ENCODE measurements around the gene CYP39A1.

Gene CYP39A1

DNA sequence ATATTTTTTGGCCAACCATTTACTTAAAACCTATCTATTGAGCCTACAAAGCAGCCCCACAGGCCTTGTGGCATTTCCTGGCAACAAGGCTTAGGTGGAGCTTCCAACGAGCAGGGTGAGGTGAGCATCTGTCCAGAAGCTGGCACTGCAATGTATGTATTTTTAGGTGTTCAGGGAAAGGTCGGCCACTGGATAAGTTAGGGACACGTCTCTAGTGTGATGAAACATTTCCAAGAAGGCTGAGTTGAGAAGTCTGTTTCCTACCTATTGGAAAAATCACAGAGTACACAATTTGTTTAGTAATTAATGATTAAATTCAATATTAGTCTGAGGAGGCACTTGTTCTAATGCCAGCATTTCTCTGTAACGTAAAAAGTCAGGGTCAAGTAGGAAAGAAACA lies 143.6 kb downstream of the CYP39A1 start:
- no peak for DNase-seq

DNA sequence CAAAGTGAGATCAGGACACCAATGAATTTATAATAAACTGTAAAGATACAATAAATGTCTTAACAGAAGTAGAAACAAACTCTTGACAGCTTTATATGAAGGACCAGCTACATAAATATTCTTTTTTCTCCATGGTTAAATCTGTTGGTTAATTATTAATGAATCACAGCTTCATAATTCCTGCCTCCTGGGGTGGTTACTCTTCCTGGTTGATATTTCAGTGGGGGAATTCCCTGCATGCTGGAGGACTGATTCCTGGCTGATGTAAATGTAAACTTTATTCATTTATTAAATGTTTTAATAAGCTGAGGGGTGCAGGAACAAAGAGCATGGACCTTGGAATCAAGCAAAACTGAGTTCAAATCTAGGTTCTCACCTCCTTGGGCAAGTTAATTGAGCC lies 145.2 kb downstream of the CYP39A1 start:
- no peak for DNase-seq

DNA sequence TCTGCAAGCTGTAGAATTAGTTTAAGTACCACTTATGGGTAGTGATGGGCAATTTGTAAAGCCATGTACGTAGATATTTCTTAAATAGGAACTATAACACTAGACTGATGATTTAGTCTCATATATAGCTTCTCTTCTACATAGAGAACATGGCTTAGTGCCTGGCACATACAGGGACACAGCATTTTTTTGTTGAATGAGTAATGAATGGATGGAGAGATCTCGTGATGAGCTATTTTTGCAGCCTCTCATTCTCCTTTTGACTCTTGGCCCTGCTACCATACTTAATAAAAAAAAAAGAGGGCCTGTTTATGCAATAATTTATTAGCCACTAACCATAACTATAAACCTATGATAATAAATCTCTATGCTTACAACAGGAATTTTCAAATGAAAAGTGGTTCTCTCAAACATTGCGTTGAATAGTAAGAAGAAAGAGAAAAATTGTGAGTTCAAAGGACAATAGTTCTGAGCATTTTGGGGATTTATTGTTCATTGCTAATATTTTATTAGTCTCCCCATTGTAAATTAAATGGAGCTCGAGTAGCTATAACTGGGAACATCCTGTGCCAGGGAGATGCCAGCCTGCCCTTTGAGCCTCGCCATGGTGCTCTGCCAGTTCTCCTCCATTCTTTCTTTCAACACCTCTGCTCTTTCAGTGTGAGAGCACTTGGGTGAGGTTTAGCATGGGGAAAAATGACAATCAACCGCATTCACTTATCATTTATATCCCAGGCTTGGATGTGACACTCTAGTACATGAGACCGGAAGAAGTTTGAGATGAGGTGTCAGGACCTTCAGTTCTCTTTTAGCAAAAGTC lies 146.7 kb downstream of the CYP39A1 start:
- no peak for DNase-seq

DNA sequence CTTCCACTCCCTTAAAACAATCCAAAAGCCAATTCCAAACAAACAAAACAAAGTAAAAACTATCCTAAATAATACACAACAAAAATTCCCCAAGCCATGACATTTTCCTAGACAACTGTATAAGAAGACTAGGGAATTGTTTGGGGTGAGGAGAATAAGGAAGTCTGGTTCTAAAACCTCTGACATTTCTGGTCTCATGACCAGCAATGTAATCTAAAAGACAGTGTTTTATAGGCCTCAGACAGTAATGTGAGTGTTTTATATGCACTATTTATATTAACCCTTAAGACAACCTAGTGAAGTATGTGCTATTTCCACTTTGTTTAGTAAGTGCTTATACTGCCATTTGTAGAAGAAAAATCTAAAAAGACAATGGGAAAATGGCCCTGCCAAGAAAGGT lies 148.4 kb downstream of the CYP39A1 start:
- DNase-seq = no peak

DNA sequence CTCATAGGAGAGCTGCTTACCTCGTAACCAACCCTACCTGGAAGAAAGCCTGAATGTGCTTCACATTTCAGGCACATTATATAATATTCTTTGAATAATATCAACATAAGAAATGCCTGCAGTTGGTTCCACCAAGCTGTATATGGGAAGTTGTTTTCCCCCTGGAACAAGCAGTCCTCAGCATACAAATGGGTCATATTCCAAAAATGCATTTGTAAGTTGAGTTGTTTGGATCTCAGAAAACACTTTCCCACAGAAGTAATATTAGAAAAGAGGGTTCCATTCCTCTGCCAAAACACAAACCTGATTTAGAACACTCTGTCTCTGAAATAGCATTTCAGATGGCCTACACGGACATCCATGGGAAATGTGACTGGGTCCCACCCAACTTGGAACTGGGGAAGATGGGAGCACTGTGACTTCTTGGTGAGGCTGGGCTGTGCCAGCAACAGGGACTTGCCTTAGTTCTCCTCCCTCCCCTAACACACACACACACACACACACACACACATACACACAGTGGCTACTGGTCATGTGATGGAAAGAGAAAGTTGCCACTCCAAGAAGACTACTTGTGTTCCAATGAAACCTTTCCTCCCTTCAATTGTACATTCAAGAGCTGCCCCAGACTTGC lies 150.0 kb downstream of the CYP39A1 start:
- DNase-seq = no peak

GRCh38 chr6:46501136-46502089 lies 151.2 kb downstream of the CYP39A1 start:
- no peak for DNase-seq

GRCh38 chr6:46500382-46500781 lies 152.2 kb downstream of the CYP39A1 start:
- no peak for DNase-seq
